HEK293 (cell line): Measurements from ENCODE around the gene MTFR1L.

Experiments
- EGR2 ChIP-seq: fragments of 450-650 bp; formaldehyde crosslinking; IDR thresholded peaks from 2 replicates; pipeline ENCODE4 v1.5.1; 2016; ENCODE audit warnings: low read depth, missing biosample characterization, missing genetic modification characterization
- GLI4 ChIP-seq: fragments of 450-650 bp; formaldehyde crosslinking; IDR thresholded peaks from 2 replicates; pipeline ENCODE4 v1.5.1; 2016; ENCODE audit warnings: missing biosample characterization, missing genetic modification characterization
- KLF16 ChIP-seq: fragments of 450-650 bp; formaldehyde crosslinking; IDR thresholded peaks from 2 replicates; pipeline ENCODE4 v1.5.1; 2017; ENCODE audit warnings: missing biosample characterization, missing genetic modification characterization
- PRDM1 ChIP-seq: fragments of 450-650 bp; formaldehyde crosslinking; IDR thresholded peaks from 2 replicates; pipeline ENCODE4; 2016; ENCODE audit warnings: missing biosample characterization, missing genetic modification characterization
- REPIN1 ChIP-seq: fragments of 450-650 bp; formaldehyde crosslinking; IDR thresholded peaks from 2 replicates; pipeline ENCODE4 v1.5.1; 2017; ENCODE audit warnings: missing biosample characterization, missing genetic modification characterization, low read depth
- TCF7L2 ChIP-seq: IDR thresholded peaks from 2 replicates; pipeline ENCODE4 v1.6.1; 2011; ENCODE audit warnings: low read depth, mild to moderate bottlenecking, inconsistent platforms, low read length, moderate library complexity, borderline replicate concordance
- YY1 ChIP-seq: fragments of 450-650 bp; formaldehyde crosslinking; IDR thresholded peaks from 2 replicates; pipeline ENCODE4 v1.5.1; 2018; ENCODE audit warnings: missing biosample characterization, missing genetic modification characterization
- ZBTB7A ChIP-seq: fragments of 450-650 bp; formaldehyde crosslinking; IDR thresholded peaks from 2 replicates; pipeline ENCODE4 v1.5.1; 2016; ENCODE audit warnings: low read depth, missing biosample characterization, missing genetic modification characterization
- ZFHX2 ChIP-seq: fragments of 450-650 bp; formaldehyde crosslinking; conservative IDR thresholded peaks from 2 replicates; pipeline ENCODE4 v1.5.1; 2016; ENCODE audit warnings: missing biosample characterization, missing genetic modification characterization
- ZFP3 ChIP-seq: fragments of 450-650 bp; formaldehyde crosslinking; IDR thresholded peaks from 2 replicates; pipeline ENCODE4 v1.5.1; 2016; ENCODE audit warnings: low read depth, missing biosample characterization, missing genetic modification characterization
- ZNF10 ChIP-seq: fragments of 450-650 bp; formaldehyde crosslinking; IDR thresholded peaks from 2 replicates; pipeline ENCODE4 v1.5.1; 2017; ENCODE audit warnings: missing biosample characterization, missing genetic modification characterization
- ZNF132 ChIP-seq: fragments of 450-650 bp; formaldehyde crosslinking; IDR thresholded peaks from 2 replicates; pipeline ENCODE4 v1.5.1; 2017; ENCODE audit warnings: missing biosample characterization, missing genetic modification characterization, borderline replicate concordance
- ZNF138 ChIP-seq: fragments of 450-650 bp; formaldehyde crosslinking; IDR thresholded peaks from 2 replicates; pipeline ENCODE4 v1.5.1; 2016; ENCODE audit warnings: missing biosample characterization, missing genetic modification characterization, borderline replicate concordance
- ZNF214 ChIP-seq: fragments of 450-650 bp; formaldehyde crosslinking; IDR thresholded peaks from 2 replicates; pipeline ENCODE4 v1.5.1; 2017; ENCODE audit warnings: missing biosample characterization, mild to moderate bottlenecking, missing genetic modification characterization, borderline replicate concordance
- ZNF23 ChIP-seq: fragments of 450-650 bp; formaldehyde crosslinking; IDR thresholded peaks from 2 replicates; pipeline ENCODE4 v1.5.1; 2016; ENCODE audit warnings: missing biosample characterization, missing genetic modification characterization, borderline replicate concordance
- ZNF266 ChIP-seq: fragments of 450-650 bp; formaldehyde crosslinking; IDR thresholded peaks from 2 replicates; pipeline ENCODE4 v1.5.1; 2016; ENCODE audit warnings: missing biosample characterization, missing genetic modification characterization, low read depth
- ZNF394 ChIP-seq: fragments of 450-650 bp; formaldehyde crosslinking; IDR thresholded peaks from 2 replicates; pipeline ENCODE4 v1.5.1; 2016; ENCODE audit warnings: missing biosample characterization, missing genetic modification characterization, mild to moderate bottlenecking, moderate library complexity, borderline replicate concordance
- ZNF404 ChIP-seq: fragments of 450-650 bp; formaldehyde crosslinking; IDR thresholded peaks from 2 replicates; pipeline ENCODE4 v1.5.1; 2017; ENCODE audit warnings: missing biosample characterization, missing genetic modification characterization
- ZNF416 ChIP-seq: fragments of 450-650 bp; formaldehyde crosslinking; IDR thresholded peaks from 2 replicates; pipeline ENCODE4 v1.5.1; 2016; ENCODE audit warnings: missing biosample characterization, missing genetic modification characterization
- ZNF561 ChIP-seq: fragments of 450-650 bp; IDR thresholded peaks from 2 replicates; pipeline ENCODE4 v1.5.1; 2018; ENCODE audit warnings: missing biosample characterization, missing genetic modification characterization, borderline replicate concordance
- ZNF623 ChIP-seq: fragments of 450-650 bp; formaldehyde crosslinking; IDR thresholded peaks from 2 replicates; pipeline ENCODE4 v1.5.1; 2016; ENCODE audit warnings: missing biosample characterization, missing genetic modification characterization
- ZNF658 ChIP-seq: fragments of 450-650 bp; formaldehyde crosslinking; IDR thresholded peaks from 2 replicates; pipeline ENCODE4; 2016; ENCODE audit warnings: missing biosample characterization, missing genetic modification characterization
- ZNF660 ChIP-seq: fragments of 450-650 bp; IDR thresholded peaks from 2 replicates; pipeline ENCODE4 v1.5.1; 2018; ENCODE audit warnings: missing biosample characterization, mild to moderate bottlenecking, missing genetic modification characterization
- ZNF707 ChIP-seq: fragments of 450-650 bp; formaldehyde crosslinking; IDR thresholded peaks from 2 replicates; pipeline ENCODE4 v1.5.1; 2016; ENCODE audit warnings: missing biosample characterization, missing genetic modification characterization
- ZNF830 ChIP-seq: fragments of 450-650 bp; IDR thresholded peaks from 2 replicates; pipeline ENCODE4 v1.5.0; 2018; ENCODE audit warnings: missing biosample characterization, missing genetic modification characterization, low read depth, mild to moderate bottlenecking, moderate library complexity
- TF ChIP-seq, protein P1 (sequence below): fragments of 450-650 bp; formaldehyde crosslinking; IDR thresholded peaks from 2 replicates; pipeline ENCODE4 v1.5.1; 2016; ENCODE audit warnings: missing biosample characterization, missing genetic modification characterization
- TF ChIP-seq, protein P2 (sequence below): fragments of 450-650 bp; formaldehyde crosslinking; IDR thresholded peaks from 2 replicates; pipeline ENCODE4 v1.5.1; 2016; ENCODE audit warnings: missing biosample characterization, missing genetic modification characterization, borderline replicate concordance
- TF ChIP-seq, protein P3 (sequence below): fragments of 450-650 bp; formaldehyde crosslinking; IDR thresholded peaks from 2 replicates; pipeline ENCODE4 v1.5.1; 2017; ENCODE audit warnings: missing biosample characterization, missing genetic modification characterization
- TF ChIP-seq, protein P4 (sequence below): fragments of 450-650 bp; formaldehyde crosslinking; IDR thresholded peaks from 2 replicates; pipeline ENCODE4 v1.5.1; 2017; ENCODE audit warnings: missing biosample characterization, missing genetic modification characterization
- TF ChIP-seq, protein P5 (sequence below): fragments of 450-650 bp; formaldehyde crosslinking; IDR thresholded peaks from 2 replicates; pipeline ENCODE4 v1.5.1; 2016; ENCODE audit warnings: missing biosample characterization, missing genetic modification characterization

MTFR1L gene

DNA sequence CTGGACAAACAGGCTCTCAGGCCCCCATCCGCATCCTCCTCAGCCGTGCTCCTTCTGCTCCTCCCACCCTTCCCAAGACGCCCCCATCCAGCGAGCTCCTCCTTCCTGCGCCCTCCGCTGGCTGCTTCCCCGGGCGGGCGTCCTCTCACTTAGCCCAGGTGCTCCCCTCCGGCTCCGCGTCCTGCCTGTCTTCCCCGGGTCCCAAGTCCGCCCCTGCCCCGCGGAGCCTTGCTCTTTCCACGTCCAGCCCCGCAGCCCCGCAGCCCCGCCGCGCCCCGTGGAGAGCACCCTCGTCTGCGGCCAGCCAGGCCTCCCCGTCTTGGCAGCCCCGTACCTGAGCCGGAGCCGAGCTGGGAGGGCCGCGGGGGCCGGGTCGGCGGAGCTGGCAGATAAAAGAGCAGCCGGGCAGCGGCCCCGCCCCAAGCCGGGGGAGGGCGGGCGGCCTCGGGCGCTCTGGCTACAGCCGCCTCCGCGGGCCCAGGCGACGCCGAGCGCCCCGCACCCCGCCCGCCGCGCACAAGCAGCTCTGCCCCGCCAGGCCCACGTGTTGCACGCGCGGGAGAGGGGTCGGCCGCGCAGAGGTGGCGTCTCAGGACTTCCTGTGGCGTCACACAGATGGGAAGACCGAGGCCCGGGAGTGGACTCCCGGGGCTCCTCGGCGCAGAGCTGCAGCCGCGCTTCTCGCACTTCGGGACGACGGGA is 55.6 kb downstream of the MTFR1L start, which contains the start of gene PAQR7 (continued):
- TF ChIP-seq ZNF416 (tag by site-specific recombination), result no peak
- TF ChIP-seq, protein P1, sequence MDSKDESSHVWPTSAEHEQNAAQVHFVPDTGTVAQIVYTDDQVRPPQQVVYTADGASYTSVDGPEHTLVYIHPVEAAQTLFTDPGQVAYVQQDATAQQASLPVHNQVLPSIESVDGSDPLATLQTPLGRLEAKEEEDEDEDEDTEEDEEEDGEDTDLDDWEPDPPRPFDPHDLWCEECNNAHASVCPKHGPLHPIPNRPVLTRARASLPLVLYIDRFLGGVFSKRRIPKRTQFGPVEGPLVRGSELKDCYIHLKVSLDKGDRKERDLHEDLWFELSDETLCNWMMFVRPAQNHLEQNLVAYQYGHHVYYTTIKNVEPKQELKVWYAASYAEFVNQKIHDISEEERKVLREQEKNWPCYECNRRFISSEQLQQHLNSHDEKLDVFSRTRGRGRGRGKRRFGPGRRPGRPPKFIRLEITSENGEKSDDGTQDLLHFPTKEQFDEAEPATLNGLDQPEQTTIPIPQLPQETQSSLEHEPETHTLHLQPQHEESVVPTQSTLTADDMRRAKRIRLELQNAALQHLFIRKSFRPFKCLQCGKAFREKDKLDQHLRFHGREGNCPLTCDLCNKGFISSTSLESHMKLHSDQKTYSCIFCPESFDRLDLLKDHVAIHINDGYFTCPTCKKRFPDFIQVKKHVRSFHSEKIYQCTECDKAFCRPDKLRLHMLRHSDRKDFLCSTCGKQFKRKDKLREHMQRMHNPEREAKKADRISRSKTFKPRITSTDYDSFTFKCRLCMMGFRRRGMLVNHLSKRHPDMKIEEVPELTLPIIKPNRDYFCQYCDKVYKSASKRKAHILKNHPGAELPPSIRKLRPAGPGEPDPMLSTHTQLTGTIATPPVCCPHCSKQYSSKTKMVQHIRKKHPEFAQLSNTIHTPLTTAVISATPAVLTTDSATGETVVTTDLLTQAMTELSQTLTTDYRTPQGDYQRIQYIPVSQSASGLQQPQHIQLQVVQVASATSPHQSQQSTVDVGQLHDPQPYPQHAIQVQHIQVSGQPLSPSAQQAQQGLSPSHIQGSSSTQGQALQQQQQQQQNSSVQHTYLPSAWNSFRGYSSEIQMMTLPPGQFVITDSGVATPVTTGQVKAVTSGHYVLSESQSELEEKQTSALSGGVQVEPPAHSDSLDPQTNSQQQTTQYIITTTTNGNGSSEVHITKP (tag by site-specific recombination), result peak; percentile 49
- TF ChIP-seq, protein P2, sequence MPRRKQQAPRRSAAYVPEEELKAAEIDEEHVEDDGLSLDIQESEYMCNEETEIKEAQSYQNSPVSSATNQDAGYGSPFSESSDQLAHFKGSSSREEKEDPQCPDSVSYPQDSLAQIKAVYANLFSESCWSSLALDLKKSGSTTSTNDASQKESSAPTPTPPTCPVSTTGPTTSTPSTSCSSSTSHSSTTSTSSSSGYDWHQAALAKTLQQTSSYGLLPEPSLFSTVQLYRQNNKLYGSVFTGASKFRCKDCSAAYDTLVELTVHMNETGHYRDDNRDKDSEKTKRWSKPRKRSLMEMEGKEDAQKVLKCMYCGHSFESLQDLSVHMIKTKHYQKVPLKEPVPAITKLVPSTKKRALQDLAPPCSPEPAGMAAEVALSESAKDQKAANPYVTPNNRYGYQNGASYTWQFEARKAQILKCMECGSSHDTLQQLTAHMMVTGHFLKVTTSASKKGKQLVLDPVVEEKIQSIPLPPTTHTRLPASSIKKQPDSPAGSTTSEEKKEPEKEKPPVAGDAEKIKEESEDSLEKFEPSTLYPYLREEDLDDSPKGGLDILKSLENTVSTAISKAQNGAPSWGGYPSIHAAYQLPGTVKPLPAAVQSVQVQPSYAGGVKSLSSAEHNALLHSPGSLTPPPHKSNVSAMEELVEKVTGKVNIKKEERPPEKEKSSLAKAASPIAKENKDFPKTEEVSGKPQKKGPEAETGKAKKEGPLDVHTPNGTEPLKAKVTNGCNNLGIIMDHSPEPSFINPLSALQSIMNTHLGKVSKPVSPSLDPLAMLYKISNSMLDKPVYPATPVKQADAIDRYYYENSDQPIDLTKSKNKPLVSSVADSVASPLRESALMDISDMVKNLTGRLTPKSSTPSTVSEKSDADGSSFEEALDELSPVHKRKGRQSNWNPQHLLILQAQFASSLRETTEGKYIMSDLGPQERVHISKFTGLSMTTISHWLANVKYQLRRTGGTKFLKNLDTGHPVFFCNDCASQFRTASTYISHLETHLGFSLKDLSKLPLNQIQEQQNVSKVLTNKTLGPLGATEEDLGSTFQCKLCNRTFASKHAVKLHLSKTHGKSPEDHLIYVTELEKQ, result no peak
- TF ChIP-seq ZNF404 (tag by site-specific recombination), result no peak
- TF ChIP-seq ZNF10, result no peak
- no peak; the same call in 1 of the 2 replicates for TF ChIP-seq ZNF561 (tag by site-specific recombination)
- TF ChIP-seq ZNF830, result no peak
- no peak for TF ChIP-seq ZNF266 (tag by site-specific recombination)
- no peak for TF ChIP-seq ZNF132
- peak; percentile 70; the same call in 1 of the 2 replicates for TF ChIP-seq TCF7L2
- TF ChIP-seq ZNF660, result no peak
- no peak; the same call in 1 of the 2 replicates for TF ChIP-seq YY1 (tag by site-specific recombination)
- no peak for TF ChIP-seq ZNF707 (tag by site-specific recombination)
- TF ChIP-seq ZNF658 (tag by site-specific recombination), result no peak
- TF ChIP-seq ZNF623 (tag by site-specific recombination), result no peak
- TF ChIP-seq, protein P3, sequence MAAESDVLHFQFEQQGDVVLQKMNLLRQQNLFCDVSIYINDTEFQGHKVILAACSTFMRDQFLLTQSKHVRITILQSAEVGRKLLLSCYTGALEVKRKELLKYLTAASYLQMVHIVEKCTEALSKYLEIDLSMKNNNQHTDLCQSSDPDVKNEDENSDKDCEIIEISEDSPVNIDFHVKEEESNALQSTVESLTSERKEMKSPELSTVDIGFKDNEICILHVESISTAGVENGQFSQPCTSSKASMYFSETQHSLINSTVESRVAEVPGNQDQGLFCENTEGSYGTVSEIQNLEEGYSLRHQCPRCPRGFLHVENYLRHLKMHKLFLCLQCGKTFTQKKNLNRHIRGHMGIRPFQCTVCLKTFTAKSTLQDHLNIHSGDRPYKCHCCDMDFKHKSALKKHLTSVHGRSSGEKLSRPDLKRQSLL (tag by site-specific recombination), result no peak
- no peak for TF ChIP-seq ZNF23 (tag by site-specific recombination)
- peak; percentile 44; the same call in 1 of the 2 replicates for TF ChIP-seq ZBTB7A (tag by site-specific recombination)
- no peak for TF ChIP-seq ZFP3 (tag by site-specific recombination)
- peak; percentile 95 for TF ChIP-seq ZNF394
- no peak for TF ChIP-seq PRDM1 (tag by site-specific recombination)
- TF ChIP-seq ZNF138 (tag by site-specific recombination), result no peak
- TF ChIP-seq, protein P4, sequence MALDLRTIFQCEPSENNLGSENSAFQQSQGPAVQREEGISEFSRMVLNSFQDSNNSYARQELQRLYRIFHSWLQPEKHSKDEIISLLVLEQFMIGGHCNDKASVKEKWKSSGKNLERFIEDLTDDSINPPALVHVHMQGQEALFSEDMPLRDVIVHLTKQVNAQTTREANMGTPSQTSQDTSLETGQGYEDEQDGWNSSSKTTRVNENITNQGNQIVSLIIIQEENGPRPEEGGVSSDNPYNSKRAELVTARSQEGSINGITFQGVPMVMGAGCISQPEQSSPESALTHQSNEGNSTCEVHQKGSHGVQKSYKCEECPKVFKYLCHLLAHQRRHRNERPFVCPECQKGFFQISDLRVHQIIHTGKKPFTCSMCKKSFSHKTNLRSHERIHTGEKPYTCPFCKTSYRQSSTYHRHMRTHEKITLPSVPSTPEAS (tag by site-specific recombination), result no peak
- peak; percentile 90 for TF ChIP-seq EGR2 (tag by site-specific recombination)
- peak; percentile 84 for TF ChIP-seq ZFHX2
- no peak for TF ChIP-seq ZNF214
- TF ChIP-seq, protein P5, sequence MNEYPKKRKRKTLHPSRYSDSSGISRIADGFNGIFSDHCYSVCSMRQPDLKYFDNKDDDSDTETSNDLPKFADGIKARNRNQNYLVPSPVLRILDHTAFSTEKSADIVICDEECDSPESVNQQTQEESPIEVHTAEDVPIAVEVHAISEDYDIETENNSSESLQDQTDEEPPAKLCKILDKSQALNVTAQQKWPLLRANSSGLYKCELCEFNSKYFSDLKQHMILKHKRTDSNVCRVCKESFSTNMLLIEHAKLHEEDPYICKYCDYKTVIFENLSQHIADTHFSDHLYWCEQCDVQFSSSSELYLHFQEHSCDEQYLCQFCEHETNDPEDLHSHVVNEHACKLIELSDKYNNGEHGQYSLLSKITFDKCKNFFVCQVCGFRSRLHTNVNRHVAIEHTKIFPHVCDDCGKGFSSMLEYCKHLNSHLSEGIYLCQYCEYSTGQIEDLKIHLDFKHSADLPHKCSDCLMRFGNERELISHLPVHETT (tag by site-specific recombination), result no peak
- no peak for TF ChIP-seq REPIN1 (tag by site-specific recombination)
- peak; percentile 81 for TF ChIP-seq KLF16 (tag by site-specific recombination)
- TF ChIP-seq GLI4 (tag by site-specific recombination), result no peak
